HG03378 (cell line): Measurements from ENCODE around the gene NFU1.

Source experiments
- ATAC-seq: cut with Tn5 transposase; IDR thresholded peaks from one replicate; pipeline ENCODE4 v1.9.1; 2021; ENCODE audit warnings: mild to moderate bottlenecking, moderate library complexity; ENCODE audit not compliant: unreplicated experiment

Gene NFU1

DNA sequence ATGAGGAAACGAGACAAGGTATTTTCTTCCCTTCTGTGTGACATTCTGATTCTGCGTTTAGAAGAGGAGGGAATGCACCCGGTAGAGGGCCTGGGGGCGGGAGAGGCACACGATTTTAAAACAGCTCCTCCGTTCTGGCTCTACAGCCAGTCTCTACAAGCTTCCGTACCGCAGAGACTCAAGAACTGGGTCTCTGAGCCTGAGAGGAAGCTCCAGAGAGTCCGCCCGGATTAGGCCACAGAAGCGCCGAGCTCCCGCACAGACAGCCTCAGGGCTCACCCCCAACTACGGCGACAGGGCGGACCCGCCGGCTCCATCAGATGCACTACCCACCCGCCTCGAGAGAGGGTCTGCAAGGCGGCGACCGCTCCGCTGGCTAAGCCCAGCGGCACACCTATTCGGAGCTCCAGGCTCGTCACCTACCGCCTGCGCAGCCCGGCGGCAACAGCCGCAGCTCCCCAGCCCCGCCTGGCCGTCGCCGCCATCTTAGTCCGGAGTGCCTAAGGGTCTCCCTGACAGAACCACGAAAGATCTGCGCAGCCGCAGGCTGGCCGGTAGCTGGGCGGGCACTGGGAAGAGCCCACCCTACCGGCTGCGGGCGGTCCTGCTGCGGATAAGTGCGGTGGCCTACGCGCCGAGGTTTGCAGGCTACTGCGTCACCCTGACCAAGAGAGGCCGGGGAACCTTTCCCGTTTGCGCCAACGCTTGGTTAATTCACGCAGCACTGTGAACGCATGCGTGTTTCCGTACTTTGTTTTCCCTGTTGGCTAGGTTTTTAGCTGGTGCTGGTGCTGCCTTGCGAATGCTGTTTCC lies at the start of gene NFU1:
Gene NFU1 (minus strand): TSS at position 498 of the 813 bp plus-strand sequence. CDS start 13 bp downstream, at position 485.
- ATAC-seq = peak; percentile 93

DNA sequence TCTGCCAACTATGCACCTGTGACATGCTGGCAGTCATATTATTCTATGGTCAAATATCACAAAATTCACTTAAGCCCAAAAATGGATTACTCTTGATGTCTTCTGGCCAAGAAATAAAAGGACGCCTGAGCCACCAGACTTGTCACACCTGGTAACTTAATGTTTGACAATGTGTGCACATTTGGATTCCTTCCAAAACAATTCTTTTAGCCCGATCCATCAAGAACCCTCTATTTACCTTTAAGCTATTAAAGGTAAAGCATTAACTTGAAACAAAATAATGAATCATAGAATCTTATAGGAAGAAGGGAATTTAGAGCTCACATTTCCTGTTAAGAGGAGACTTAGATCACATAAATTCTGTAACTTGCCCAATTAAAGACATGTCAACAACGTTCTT lies 46.5 kb upstream of the NFU1 start:
- no peak for ATAC-seq

DNA sequence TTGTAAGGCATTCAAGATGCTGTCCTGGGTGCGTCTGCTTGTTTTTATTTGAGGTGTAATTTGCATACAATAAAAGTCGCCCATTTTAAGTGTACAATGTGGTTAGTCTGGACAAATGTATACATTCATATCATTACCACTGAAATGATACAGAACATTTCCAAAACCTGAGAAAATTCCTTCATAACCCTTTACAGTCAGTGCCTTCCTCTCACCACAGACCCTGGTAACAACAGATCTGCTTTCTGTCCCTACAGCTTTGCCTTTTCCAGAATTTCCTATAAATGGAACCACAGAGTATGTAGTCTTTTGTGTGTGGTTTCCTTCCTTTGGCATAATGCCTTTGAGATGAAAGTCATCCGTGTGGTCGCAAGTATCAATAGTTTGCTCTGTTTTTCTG lies 45.8 kb upstream of the NFU1 start:
- ATAC-seq = no peak

DNA sequence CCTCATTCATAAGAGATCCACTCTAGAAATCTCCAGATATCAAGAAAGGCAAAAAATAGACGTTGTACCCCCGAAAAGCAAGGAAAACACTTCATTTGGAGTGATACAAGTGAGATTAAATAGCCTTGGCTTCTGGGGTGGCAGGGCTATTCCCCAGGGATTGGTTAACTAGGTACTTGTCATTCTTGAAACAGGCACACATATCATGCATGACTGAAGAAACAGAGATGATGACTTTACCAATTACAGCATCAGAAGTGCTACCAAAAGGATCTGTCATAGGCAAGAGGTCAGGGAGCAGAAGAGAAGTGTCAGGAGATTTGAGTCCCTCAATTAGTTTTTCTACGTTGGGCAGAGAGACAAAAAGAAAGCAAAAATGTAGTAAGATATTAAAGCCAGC lies 45.2 kb upstream of the NFU1 start:
- ATAC-seq = no peak

DNA sequence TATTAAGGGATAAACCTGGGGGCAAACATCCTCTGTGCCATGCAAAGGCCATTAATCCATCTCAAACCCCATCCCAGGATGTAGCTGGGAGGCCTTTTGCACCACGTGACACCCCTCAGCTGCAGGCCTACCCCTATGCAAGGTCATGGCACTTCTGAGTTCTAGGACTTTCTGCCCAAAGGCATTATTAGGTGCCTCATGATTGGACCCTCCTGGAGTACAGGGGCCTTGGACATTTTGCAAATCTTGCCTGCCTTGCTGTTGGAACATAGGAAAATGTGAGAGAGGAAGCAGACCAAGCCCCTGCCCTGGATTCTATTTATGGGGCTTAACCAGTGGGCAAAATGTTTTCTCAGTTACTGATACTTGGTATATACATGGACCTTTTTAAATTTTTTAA lies 44.2 kb upstream of the NFU1 start:
- no peak for ATAC-seq

DNA sequence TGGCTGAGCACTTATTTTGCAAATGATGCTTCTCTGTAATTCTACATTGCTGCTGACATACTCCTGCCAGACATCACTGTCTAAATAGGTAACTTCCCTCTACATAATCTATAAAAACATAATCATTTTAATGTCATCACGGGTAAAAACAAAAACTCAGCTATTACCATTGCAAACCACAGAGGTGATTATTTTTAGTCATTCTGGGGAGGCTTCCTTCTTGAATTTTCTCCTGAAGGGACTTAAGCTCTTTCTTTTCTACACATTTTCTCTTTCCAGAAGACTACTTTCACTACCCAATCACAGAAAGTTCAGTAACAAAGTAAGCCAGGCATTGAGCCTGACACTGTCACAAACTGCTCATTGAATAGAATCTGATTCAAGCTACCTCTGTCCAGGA lies 40.4 kb upstream of the NFU1 start:
- ATAC-seq = no peak

DNA sequence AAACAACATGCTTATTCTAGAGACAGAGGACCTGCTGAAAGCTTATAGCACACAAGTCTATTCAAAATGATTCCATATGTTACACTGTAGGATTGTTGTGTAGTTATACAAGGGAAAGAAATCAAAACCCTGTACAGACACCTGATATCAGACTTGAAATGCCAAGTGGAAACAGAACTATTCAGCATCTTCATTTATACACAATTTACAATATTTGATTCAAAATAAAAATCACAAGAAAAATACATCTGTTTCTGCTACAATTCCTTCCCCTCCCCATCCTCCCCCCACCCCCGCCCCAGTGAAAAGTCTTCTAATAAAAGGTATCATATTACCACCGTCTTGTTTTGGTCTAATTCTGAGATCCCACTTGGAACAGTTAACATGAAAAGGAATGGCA lies 37.5 kb upstream of the NFU1 start:
- no peak for ATAC-seq

DNA sequence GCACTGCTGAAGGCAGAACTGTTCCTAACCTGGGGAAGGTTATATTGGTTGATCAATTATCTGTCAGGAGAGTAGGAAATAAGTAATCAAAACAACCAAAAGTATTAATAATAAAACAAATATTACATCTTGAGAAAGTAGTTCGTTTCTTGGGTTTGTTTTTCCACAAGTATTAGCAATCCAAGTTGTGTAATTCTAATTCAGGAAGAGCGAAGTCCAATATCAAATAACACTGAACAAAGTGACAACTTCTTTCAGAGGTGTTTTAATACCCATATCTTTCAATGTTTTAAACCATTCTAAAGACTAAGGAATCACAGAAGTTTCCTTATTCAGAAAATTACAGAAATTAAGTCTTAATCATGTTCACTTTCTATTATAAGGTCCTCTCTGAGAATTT lies 34.6 kb upstream of the NFU1 start:
- ATAC-seq = no peak

DNA sequence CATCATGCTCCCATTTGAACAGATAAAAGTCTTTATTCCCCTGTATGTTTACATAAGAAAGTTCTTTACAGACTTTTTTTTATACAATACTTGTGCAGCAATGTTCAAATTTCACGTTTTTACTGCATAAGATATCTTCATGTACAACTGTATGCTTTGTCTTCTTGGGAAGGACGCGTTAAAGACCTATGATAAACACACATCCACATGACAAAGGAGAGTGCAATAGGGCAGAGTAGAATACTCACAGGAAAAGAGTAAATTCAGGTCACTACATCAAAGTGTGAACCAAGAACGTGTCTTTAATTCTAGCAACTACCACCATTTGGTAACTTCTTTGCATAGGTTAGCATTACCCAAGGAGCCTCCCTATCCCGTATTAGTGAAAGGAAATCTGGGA lies 33.7 kb upstream of the NFU1 start:
- no peak for ATAC-seq

DNA sequence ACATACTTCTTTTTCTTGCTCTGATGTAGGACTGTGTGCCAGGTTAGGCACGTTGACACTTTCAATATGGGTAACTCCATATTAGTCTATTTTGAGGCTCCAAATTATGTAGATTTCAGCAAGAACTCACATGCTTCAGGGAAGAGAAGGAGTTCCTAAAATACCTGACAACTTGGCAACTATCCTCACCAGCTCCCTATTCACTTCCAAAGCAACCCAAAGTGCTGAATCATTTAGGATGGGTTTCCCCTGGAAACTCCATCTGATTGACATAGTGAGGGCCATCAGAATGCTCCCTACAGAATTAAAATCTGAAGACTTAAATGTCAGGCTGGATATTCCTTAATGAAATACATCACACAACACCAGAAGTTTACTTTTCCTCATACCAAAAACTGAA lies 32.5 kb upstream of the NFU1 start:
- ATAC-seq = no peak

DNA sequence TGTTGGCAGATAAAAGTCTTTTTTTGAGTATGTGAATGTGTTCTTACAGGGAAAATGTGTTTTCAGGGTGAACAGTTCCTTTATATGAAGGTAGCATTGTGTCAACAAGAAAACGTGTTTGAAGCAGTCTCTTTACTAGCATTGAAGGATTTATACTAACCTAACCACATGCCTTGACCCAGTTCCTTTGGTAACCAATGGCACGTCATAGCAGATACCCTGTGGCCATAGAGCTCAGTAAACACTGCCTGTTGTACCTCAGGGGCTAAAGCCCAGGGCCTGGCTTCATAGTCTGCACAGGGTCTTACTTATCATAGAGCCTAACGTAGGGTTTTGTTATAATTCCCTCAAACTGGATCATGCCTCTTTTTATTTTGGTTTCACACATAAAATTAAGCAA lies 32.1 kb upstream of the NFU1 start:
- ATAC-seq = no peak

DNA sequence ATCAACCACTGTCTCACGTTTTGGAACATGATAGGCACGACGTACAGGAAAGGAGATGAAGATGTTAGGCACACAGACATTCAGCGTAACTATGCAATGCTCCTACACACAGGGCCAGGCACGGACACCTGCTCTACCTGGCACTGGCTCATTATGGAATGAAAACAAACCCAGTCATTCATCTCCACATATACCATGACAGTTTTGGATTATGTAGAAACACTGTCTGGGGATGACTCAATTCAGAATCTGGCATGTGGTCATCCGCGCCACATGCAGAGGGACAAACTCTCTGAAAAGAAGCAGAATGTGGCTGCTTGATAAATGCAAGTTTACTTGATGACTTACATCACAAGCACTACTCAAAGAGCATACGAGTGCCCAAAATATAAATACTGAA lies 29.5 kb upstream of the NFU1 start:
- no peak for ATAC-seq

DNA sequence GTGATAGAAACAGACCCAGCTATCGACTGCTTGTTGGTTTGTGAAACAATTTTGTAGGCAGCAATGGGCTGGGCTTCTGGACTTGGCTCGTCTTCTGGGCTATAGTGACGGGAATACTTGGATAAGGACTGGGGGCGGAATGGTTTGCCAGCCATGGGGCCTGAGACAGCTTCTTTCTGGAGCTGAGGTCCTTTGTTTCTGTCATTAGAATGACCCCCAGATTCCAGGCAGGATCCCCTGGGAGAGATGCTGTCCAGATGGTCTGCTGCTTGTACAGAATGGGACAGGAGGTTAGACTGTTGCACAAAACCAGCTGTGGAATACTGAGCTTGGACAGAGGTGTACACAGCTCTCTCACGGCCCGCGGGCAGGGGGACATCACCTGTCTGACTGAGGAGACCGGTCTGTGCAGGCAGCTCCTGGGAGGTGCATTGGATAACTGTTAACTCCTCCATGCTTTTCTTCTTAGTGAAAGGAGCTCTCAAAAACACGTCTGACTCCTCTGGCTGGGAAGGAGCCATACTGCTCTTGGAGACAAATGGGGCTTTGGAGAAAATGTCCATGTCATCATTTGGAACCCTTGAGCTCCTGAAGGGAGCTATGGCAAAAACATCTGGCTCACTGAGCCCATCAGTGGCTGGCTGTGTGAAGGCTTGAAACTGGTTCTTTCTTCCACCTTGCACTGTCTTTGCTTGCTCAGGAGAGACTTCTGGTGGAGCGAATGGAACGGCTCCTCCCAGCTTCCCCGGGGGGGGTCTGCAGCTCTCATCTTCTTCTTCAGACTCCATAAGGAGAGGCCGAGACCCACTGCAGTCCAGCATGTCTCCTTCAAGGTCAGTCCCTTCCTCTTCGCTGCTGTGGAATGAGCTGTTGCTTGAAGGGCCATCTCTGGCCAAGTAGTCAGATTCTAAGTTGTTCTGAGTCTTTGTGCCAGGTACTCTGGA lies 28.6 kb upstream of the NFU1 start:
- no peak for ATAC-seq

DNA sequence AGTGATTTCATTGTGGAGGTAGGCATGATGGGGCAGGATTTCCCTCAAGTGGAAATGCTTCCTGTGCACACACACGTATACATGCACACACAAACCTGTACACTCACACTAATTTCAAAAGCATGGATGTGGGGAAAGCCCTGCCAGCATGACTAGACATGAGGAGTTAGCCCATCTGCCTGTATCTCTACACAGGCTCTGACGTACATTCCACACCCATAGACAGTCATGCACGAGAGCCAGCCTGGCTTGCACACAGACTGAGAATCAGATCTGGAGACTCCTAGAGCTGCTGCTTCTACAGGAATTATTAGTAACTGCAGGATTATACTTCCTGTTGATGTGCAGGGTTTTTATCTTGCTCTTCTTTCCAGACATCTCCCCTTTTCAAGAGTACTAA lies 27.3 kb upstream of the NFU1 start:
- no peak for ATAC-seq

DNA sequence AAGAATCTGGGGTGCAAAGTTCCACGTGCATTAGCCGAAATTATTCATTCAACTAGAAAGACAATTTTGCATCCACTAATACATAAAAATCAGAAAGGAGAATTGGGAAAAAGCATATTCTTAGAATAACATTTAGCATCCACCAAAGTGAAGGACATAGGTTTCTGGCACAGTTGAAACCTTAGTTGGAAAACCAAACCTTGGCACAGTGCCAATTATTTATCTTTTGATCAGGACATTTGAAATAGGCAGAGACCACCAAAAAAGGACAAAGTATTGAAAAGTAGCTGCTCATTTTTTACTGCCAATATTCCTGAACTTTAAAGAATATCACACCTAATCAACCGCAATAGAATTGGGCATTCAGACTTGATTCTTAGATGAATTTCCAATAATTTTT lies 25.5 kb upstream of the NFU1 start:
- ATAC-seq = no peak

DNA sequence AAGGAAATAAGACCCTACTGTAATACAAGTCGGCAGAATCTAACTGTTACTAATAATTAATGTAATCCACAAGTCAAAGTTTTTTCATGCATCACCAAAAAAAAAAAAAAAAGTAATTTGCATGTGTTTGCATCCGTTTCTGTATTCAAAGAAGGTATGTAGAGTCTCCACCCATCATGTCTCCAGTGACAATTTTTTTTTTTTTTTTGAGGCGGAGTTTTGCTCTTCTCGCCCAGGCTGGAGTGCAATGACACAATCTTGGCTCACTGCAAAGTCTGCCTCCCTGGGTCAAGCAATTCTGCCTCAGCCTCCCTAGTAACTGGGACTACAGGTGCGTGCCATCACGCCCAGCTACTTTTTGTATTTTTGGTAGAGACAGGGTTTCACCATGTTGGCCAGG lies 24.2 kb upstream of the NFU1 start:
- ATAC-seq = no peak

DNA sequence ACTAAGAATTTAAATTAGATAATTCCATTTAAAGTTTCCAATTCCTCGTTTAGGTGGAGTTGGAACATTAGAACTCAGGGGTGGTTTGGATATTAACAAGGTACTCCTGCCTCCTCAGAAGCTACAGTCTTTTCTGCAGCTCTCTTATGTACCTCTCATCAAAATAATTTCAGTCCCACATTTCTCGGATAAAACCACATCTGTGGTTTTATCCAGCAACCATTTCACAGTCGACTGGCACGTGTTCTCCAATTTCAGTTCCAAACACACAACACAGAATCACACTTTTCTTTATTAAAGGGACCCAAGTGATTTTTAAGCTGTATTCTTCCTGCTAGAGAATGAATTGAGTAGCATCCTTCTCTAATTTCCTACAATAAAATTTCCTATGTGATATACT lies 22.7 kb upstream of the NFU1 start:
- ATAC-seq = no peak

DNA sequence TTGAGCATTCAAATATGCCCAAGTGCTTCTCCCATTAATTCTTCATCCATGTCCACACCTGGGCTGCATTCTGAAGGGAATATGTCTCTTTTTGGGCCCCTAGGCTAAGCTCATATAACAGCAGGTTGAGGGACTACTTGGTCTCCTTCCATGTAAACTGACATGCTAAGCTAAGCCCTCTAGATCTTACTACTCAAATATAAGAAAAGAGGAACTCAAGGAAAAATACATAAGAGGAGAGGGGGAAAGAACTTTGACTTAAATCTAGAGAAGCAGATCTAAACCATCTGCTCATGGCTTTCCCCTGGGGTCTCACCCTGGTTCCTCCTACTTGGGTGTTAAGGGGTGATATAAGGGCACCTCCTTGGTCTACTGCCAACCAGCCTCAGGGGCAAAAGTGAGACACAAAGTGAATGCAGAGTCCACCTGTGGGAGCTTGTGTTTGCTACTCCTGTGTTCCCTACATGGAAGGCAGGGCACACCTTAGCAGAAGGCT lies 19.8 kb upstream of the NFU1 start:
- no peak for ATAC-seq

DNA sequence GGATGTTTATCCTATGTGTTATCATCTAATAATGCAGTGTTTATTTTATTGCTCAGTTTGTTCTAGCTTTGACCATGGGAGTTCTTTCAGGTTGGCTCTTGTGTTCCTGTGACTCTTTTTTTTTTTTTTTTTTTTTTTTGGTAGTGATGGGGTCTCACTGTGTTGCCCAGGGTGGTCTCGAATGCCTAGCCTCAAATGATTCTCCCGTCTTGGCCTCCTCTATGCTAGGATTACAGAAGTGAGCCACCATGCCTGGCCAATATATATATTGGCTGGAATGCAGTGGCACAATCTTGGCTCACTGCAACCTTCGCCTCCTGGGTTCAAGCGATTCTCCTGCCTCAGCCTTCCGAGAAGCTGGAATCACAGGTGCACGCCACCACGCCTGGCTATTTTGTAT lies 18.9 kb upstream of the NFU1 start:
- no peak for ATAC-seq

DNA sequence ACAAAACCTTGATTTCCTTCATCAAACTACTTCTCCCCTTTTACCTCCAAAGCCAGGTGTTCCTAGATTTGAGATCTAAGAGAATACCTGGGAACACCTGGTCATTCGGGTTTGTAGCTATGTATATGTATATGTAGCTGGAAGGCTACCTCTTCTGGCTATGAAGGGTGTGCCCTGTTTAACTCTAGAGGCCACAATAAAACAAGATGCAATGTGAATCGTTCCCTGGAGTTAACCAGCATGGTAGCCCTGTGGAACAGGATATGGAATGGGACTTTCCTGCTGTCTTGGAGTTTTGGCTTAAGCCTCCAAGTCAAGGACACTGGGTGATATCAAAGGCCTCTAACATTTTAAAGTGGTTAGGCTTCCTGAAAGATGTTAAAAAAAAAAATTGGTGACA lies 17.7 kb upstream of the NFU1 start:
- ATAC-seq = no peak

DNA sequence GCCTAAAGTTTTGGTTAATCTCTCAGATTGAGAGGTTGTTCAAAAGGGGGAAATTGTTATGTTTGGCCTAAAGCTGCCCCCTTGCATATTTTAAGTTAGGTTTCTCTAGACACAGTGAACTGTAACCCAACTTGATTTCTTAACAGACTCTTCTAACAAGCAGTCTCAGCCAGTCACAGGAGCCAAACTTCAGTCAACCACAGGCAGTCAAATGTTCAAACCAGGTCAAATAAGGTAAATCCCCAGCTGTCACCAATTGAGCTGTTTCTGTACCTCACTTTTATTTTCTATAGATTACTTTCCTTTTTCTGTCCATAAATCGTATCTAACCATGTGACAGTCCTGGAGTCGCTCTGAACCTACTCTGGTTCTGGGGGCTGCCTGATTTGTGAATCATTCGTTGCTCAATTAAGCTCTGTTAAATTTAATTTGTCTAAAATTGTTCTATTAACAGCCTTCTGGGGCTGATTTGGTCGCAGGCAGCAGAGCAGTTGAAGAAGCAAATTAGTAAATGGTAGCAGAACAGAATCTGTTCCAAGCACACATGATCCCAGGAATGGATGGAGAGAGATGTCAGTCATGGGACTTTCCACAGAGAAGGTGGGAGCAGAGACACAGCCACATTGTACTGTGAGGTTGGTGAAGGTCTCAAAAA lies 16.4 kb upstream of the NFU1 start:
- ATAC-seq = peak; percentile 92
